Endometrium (tissue), 2 donors: ENCODE measurements around the gene ZEB2.

Source experiments
- FAIRE-seq: peaks from 2 replicates; lab custom pipeline; 2012; peaks lifted over from hg19 to GRCh38; lab: Jason Lieb, UNC
- donor health status: control.
- donor health status: control.

ZEB2 gene

DNA sequence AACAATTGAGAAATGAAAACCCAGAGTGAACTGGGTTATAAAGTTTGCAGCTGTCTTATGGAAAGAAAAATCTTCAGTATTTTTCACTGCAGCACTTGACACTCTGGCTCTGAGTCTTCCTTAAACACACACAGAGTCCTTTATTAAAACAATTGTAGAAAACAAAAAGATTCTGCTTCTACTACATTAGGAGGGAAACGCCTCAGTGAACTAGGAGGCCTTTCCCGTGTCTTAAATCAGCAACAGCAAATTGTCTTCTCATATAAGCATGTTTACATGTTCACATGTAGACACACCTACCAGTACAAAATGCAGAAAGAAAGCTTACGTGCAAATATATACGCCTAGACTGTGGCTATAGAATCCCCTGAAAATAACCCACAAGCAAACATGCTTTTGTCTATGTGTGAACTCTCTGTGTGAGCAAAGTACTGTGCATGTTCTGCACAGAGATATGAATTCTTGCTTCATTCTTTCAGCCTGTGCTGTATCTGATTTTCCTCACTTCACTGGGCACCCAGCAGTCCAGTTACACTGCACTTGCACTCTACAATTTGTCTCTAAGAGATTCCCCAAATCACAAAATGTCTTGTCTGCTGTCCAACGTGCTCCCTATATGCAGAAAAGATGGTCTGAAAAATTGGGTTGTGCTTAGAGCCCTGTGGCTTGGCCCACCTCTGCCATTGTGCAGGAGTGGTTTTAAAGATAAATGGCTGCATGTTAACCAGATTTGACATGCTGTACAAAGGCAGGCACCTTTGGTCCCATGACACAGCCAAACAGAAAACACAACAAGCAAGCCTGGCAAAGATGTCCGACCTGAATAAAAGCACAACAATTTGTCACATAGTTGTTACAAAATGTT is 24.5 kb downstream of the ZEB2 start:
- no peak for FAIRE-seq

DNA sequence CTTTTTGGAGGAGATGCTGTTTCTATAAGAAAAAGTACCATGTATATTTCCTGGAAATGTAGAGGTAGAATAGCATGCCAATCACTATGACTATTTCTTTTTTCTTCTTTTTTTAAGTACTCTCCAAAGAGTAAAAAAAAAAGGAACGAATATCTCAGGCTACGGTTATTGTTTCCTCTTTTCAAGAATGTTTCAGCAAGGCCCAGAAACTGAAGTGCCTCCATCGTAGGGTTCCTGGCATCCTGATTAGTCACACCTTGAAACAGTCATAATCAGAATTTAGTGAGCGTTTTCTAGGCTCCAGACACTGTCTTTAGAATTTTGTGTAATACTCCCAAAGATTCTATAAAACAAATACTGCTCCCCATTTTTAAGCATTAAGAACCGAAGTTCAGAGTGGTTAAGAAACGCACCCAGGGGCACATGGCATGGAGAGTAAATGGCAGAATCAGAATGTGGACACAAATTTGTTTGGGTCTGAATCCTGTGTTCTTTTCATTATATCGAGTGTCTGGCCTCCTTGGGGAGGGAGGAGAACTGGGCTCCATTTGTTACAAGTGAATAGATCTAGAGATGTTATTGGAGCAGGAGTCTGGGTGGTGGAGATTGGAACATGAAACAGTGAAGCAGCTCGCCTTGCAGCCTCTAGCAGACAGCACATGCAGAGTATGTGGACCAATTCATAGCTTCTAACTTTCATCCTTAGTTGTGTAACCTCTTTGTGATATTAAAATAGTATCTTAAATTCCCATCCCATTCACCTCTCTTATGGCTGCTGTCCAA is 26.7 kb downstream of the ZEB2 start:
- no peak for FAIRE-seq

DNA sequence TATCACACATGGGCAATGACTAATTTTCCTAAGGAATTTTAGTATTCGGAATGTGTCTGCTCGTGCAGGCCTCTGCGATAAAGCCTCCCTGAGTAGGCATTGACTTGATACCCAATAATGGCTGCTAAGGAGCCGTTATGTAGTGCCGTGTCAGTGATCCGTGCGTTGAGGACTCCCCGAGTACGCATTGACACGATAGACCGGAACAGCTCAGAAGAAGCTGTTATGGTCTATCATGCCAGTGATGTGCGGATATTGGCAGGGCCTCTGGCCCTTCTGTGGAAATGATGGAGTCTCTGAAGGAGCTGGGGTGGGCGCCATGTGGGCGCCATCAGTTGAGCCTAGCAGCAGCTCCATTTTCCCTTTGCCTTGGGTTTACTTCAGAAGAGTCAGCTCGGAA is 29.1 kb downstream of the ZEB2 start:
- no peak for FAIRE-seq

DNA sequence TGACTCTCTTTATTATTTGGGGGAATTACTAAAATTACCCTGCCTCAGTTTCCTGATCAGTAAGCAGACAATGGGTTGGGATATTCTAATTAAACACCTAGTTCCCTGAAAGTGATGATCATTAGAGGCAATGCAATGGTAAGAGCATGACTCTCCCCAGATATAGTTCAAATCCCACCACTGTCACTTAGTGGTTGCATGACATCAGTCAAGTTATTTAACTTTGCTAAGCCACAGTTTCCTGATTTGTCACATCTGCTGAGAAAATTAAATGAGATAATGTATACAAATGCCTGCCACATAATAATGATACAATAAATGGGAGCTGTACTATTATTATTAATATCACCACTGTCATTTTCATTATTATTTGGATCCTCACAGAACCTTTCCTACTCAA is 29.9 kb downstream of the ZEB2 start:
- no peak for FAIRE-seq

DNA sequence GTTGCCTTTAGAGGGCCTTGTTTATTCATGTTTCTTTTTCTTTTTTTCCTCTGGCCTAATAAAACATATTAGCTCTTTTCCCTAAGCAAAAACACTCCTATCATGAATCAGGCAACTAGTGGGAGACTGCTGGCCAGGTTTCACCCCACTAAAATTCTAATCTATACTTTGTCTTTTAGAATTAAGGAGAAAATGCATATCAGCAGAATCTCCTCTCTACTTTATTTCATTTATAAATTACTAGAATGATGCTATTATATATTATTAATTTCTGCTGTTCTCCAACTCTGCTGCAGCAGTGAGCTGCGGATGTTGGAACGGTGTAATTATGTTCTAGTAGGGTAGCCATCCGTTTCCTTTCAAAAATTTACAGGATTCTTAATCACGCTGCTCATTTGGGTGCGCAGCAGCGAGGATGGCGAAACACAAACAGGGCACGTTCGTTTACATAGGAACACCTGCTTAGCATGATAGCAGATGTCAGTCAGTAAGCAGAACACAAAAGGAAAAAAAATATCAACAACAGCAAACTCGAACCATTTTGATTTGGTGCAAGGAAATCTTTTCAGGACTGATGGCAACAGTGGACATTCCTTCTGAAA is 30.5 kb downstream of the ZEB2 start:
- no peak for FAIRE-seq

DNA sequence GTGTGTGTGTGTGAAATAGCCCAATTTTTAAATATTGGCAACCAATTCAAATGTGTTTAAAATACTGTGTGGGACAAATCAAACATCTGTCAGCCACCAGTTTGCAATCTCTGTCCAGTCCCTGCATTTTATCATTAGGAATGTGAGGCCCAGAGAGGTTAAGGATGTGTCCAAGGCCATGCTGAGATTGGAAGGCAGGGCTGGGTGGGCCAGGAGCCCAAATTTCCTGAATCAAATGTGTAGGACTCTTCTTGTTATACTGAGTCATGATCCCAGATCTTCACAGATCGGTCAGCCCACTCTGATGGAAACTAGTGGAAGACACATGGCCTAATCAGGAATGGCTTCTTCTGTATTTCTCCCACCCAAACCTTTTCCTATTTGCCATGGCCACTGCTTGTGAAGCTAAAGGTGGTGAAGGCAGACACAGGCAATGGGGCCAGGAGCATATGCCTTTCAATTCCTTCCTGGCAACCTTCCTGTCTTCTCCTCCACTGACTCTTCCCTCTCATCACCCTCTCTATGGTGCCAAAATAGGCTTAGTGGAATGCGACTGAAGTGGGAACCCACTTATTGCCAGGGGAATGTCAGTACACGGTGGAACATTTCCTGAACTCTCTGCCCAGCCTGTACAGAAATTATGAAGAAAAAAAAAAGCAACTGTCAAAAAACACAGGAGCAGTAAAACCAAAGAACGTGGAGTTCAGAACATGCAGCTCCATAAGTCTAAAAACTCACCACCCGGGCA is 35.5 kb downstream of the ZEB2 start:
- FAIRE-seq: no peak

DNA sequence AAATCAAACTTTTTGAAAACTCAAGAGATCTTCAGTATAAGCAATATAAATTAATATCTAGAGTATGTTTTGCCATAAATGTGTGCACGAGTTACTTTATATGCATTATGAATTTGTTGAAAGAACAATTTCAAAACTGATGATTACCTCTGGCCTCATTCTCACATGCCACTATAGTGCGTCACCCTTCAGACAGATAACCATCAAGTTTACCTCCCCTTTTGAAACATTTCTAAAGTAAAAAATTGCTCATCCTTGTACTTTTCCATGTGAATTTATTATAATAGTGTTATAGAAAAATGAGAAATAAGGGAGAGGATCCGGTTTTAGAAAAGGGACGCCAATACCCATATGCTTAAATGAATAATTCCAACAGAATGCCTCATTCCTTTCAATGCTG is 38.3 kb downstream of the ZEB2 start:
- FAIRE-seq: no peak

DNA sequence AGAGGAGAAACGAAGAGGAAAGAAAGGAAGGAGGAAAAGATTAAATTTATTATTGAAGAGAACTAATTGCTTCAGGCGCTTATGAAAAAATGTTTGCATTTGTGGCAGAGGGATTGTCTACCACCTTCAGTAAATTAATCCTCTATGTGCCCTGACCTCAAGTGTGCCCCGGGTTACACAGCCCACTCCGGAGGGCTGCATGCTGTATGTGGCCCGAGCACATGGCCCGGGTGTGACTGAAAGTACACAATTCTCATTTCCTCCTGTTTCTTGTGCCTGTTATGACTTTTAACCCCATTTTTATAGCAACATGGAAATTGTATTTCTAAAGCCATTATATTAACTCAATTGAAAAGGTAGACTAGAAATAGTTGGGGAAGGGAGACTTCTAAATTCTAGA is 38.8 kb downstream of the ZEB2 start:
- FAIRE-seq: no peak

DNA sequence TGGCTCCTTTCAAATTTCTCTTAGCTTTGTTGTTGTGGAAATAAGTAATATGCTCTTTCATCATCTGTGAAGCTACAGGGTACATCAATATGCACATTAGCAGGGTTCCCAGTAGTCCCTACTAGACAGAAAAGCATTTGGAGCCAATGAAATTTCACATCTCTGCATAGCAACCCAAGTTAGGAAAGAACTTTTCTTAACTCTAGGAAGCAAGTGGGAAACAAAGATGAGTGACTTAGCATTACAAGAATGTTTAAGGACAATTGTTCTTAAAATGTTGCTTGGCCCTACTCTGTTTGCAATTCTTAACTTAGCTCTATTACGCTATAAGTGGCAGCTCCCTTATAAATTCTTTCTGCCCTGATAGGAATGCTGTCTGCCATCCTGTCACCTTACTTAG is 39.6 kb downstream of the ZEB2 start:
- no peak for FAIRE-seq

DNA sequence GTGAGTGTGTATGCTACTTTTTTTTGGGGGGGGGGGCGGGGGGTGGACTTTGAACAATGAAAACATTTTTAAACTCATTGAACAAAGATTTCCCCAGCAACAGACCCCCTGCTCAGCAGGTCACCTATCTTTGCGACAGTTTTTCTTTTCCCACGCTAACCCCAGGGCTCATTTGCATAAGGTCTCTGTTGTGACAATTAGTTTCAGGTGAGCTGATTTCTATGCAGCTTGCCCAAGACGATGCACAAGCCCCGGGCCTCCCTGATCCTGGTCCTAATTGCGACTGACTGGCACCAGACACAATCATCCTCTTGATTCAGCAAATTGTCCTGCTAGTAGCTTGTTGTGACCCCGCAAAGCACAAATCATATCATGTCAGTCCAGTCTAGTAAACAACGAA is 40.3 kb downstream of the ZEB2 start:
- FAIRE-seq: no peak

DNA sequence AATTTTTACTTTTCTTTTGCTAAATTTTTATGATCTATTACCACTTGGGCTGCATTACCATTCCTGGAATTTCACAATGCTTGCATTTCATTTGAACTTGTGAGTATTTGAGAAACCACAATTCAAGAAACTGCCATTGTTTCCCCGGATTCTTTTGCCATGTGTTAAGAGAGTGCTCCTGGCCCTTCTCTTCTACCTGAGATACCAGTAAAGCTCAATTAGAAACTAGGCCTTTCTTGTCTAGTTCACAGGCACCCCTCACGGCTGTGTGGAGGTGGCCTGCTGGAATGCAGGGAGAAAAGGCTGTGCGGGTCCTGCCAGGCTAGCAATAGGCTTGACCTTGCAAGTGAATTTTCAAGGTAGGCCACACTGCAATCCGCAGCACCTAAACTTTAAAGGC is 40.8 kb downstream of the ZEB2 start:
- FAIRE-seq: no peak

DNA sequence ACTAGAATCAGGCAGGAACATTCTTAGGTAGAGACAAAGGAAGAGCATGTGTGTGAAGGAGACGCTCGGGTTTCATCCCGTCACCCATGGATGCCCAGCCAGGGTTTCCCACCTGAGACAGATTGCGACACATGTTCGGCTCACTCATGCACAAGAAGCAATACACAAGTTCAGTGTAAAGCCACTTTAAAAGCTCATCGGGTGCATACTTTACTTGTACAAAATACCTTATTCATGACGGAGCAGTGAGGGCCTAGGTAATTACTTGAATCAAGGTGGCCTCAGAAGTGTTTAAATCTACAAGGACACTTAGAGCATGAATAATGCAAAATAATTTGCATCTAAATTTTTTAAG is 42.0 kb downstream of the ZEB2 start:
- no peak for FAIRE-seq

DNA sequence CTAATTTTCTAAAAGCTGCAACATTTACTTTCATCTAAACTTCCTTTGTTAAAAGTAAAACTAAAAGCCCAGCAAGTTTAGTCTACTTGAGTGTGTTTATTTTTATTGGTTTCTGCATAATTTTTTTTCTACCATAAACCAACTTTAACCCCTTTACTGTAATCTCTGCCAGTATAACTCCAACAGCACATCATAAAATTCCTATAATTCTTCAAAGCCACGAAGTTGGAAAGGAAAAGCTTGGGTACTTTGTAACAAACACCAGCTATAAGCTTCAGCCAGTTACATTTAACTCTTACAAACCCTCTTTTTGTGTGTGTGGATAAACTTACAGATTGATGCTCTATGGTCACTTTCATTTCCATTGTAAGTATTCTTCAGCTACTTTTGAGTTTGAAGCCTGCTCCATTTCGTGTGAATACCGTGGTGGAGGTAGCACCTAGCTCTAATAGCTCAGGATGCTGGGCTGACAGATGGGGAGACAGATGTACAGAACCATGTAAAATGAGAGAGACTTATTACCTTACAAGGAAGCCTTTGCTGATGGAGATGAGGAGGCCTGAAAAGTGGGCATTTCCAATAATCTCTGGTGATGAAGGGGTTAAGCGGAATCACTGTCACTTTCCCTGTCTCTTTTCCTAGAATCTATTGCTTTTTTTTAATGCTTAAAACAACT is 42.5 kb downstream of the ZEB2 start:
- no peak for FAIRE-seq

DNA sequence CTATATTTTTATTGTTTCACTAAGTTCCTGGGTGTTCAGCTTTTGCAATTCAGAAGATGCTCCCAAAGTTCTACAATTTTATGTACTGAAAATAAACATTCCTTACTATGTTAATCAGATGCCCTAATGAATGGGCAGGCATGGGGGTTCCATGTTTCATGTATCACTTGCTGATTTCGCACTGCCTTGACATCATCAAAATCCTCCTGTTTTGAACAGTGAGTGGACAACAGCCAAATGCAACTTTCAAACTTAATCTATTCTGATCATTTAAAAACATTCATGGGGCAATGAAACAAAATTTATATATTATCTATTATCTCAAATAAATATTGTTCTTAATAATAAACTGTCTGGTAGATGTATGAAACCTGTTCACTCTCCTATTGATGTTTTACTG is 43.2 kb downstream of the ZEB2 start:
- no peak for FAIRE-seq

DNA sequence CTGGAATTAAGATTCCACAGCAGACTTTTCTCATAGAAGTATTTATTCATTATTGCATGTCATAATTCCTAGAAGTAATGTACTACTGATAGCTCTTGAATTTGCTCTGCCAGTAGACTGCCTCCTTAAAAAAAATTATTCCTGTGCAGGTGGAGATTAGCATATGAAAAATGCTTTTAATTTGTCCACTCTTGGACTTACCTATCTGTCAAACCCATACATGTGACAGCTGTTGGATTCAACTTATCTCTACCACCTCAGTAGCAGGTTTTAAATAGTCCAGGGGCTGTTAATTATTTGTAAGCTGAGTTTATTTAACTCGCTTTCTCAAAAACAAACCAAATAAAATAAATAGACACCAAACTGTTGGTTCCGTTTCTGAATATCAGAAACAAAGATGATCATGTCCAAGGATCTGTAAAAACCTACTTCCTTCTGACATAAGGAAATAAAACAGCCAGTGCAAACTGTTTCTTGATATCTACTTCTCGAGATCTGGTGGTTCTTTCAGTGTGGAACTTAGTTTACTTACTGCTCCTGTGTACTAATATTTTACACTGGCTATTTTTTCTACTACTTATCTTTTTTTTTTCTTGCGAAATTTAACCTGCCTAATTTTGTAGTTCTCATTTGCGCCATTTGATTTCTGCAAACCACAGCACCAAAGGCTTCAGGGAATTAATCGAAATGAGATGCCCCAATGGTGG is 44.2 kb downstream of the ZEB2 start:
- no peak for FAIRE-seq

DNA sequence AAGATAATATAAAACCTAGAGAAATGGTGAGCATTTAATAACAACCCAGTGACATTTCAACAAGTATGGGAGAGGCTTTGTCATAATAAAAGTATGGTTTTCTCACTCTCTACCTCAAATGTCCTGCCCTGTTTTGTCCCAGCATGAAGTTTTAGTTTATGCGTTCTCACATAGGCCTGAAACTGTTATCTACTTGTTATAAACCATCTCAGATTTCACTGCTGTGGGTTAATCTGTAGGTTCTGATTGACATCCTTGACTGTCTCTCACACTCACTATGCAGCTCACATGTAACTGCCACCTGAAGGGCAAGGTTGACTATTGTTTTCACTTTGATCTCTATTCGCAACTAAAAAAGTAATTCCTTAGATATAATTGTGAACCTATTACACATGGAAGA is 44.9 kb downstream of the ZEB2 start:
- FAIRE-seq: no peak

DNA sequence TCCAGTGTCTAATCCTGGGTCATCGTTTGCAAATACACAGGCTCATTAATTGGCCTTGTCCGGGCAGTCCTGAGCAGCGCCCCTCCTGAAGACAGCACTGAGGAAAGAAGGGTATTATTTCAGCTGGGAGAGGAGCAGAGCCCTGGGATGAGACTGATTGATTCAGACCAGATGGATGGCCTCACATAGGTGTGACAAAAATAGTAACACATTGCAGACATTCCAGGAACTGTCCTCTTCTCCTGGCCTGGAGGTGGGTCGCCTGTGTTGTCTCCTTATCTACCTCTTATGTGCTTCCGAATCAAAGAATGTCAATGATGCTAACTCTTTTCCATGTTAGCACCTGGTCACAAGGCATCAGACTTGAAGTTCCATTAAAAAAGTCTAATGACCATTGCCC is 45.9 kb downstream of the ZEB2 start:
- no peak for FAIRE-seq

DNA sequence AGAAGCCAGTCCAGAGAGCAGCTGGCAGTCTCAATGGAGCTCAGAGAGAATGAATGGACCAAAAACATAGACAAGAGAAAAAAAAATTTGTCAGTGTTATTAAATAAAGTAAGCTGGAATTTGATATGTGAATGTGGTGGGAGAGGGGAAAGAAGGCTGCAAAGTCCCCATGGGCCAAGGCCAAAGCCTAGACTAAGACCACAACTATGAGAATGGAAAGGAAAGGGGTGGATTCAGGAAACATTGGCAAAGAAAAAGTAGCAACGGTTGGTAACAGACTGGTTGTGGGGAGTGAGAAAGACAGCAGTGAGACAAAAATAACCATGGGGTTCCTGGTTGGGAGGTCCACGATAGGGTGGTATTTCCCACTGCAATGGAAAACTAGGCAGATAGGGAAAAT is 47.0 kb downstream of the ZEB2 start:
- no peak for FAIRE-seq

DNA sequence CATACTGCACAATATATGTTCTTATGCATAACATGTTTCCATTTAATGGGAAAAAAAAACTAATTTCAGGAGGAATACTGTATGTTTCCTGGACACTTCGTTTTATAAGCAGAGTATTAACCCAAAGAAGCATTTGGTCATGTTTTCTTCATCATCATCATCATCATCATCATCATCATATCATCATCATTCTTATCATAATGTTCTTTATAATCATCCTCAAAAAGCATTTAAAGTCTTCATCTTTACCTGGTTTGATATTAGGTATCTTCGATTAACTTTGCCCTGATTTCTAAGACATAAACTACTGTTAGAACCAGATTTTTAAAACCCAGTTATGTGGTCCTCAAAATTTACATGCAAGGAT is 47.9 kb downstream of the ZEB2 start:
- FAIRE-seq: no peak

DNA sequence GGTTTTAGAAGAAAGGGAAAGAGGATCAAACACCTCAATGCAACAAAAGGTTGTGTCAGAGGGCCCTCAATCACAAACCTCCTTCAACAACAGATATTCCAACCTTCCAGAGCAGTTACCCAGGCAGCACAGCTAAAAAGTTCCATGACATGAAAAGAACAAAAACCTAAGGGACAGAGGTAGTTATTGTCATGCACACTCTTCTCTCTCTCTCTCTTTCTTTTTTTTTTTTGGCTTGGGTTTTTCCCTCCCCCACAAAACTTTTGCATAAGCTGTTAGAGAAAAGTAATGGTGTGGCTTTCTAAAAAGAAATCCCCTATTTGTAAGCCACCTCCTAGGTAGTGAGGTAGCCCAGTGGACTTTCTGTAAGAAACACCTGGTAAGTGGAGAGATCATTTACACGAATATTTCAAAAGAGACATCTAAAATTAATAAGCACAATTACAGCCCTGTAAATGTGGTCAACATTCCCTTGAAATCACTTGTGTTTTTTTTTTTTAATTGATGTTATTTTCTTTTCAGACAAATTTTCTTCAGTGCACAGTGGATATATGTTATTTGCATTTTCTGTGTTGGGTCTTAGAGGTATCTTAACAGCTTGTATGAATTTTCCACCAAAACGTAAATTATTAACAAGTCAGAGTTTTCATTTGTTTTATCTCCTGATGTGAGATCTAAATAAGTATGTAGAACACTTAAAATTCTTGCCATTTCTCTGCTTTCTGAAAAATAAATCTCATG is 48.4 kb downstream of the ZEB2 start:
- no peak for FAIRE-seq

DNA sequence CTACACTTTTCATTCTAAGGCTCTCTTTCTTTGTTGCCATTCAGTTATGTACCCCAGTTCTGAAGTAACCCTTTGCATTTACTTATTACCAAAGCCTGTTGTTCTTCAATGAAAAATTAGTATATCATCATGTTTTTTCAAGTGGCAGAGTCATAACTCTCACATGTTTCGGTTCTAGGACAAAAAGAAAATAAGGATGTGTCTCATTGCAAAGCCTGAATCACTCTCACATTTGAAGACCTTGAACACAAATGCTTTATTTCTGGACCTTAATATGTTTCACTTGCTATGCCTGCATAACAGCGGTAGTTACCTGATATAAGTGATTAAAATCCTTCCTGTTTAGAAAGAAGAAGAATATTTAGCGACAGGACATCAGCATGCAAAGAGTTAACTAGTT is 49.1 kb downstream of the ZEB2 start:
- no peak for FAIRE-seq
